GM13977 (cell line): ENCODE results near the gene VANGL1.

Experiments used
- DNase-seq: peaks from one replicate; pipeline ENCODE4 v3.0.0; 2012; ENCODE audit warnings: low spot score
- in situ Hi-C: fragments of 300-500 bp; cut with MboI; formaldehyde crosslinking; loops from one replicate; pipeline ENCODE4 v1.12.0; 2022; ENCODE audit warnings: low sequenced_read_pairs, low pct_unique_long_range_greater_than_20kb, mixed read lengths, inconsistent platforms; ENCODE audit not compliant: unreplicated experiment
- TF ChIP-seq, protein P1 (sequence below): IDR thresholded peaks from 2 replicates; pipeline ENCODE4 v1.5.1; 2012; ENCODE audit warnings: mild to moderate bottlenecking, control low read depth; ENCODE audit not compliant: insufficient read depth; ENCODE audit errors: extremely low read depth, missing control alignments

The VANGL1 gene

DNA sequence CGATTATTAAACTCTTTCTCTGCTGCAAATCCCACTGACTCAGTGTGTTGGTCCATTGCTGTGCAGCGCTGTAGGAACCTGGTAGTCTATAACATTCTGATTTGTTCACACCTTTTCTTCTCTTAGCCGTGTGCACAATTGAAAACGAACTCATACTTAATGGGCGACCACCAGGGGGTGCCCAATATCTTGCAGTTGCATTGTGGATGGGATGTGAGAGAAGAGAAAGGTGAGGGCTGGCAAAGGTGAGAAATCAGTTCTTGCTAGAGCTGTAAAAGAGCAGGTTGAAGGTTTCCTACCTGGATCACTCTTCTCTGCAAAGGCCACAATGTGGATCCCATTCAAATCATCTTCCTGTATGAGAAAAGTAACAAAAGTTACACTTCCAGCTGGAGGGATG, 75.8 kb downstream of the VANGL1 start:
- TF ChIP-seq, protein P1, sequence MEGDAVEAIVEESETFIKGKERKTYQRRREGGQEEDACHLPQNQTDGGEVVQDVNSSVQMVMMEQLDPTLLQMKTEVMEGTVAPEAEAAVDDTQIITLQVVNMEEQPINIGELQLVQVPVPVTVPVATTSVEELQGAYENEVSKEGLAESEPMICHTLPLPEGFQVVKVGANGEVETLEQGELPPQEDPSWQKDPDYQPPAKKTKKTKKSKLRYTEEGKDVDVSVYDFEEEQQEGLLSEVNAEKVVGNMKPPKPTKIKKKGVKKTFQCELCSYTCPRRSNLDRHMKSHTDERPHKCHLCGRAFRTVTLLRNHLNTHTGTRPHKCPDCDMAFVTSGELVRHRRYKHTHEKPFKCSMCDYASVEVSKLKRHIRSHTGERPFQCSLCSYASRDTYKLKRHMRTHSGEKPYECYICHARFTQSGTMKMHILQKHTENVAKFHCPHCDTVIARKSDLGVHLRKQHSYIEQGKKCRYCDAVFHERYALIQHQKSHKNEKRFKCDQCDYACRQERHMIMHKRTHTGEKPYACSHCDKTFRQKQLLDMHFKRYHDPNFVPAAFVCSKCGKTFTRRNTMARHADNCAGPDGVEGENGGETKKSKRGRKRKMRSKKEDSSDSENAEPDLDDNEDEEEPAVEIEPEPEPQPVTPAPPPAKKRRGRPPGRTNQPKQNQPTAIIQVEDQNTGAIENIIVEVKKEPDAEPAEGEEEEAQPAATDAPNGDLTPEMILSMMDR, result peak; percentile 62
- in situ Hi-C loops, result loop anchor here (5.0 kb wide), 1 partner anchor 55 kb away; no protein-coding TSS in a partner anchor
- peak; percentile 31 for DNase-seq

DNA sequence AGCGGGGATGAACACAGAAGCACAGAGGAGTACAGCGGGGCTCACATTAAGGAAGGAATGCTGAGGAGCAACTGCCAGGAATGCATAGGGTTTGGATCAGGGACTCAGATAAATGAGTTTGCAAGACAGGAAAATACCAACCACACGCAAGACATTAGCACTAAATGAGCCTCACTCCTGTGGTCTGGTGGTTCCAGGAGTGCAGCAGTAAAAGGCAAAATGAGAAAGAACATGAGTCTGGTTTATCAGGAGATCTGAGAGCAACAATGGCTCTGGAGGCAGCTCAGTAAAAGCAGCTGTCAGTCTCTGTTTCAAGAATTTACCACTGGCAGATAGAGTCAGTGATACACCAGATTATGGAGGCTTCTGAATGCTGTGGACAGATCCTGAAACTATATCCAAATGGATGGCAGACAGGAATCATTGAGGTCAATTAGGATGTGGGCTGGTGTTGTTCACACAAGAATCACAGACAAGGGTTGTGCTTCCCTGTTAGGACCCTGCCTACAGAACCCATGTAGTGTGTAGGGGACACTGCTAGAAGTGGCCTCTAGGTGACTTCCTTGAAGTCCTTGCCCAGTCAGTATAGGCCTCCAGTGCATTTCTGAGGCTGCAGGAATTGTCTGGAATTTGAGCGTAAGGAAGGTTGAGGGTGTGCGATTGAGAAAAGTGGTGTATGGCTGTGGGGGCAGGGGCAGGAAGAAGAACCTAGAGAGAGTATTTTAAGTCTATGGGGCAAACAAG, 76.4 kb downstream of the VANGL1 start:
- TF ChIP-seq, protein P1, result no peak
- in situ Hi-C loops, result loop anchor here (5.0 kb wide), 1 partner anchor 54 kb away; no protein-coding TSS in a partner anchor
- DNase-seq, result no peak

DNA sequence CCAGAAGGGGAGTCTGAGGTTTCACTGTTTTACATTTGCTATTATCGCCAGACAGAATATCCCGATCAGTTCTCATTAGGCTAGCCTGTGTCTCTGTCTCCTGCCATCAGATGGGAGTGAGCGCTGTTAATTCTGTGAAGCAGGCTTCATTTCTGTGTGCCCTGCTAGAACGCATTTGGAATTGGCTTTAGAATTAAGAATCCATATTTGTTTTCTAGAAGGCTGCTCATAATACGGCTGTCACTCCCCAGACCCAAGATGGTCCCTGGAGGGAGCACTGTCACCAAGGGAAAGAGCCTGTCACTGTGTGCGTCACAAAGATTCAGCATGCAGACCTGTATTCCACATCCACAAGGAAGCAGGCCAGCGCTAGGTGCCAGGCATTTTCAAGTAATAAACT, 77.5 kb downstream of the VANGL1 start:
- TF ChIP-seq, protein P1, result no peak
- in situ Hi-C loops, result loop anchor here (5.0 kb wide), 1 partner anchor 53 kb away; no protein-coding TSS in a partner anchor
- DNase-seq, result no peak

DNA sequence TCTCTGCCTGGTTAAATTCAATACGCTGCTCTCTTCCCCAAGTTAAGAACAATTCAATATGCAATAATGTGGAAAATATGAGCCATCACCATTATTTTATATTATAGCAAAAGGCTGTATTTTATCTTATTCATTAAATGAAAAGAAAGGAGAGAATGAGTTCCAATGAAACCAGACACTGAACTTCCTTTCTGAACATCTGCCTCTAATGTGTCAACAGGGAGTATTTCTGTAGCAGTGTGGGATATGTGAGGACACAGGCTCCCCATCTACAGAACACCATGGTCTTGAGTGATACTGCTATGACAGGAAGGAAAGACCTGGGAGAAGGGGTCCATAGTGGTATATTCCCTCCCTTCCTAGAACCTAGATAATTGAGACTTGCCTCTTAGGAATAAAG, 80.5 kb downstream of the VANGL1 start:
- TF ChIP-seq, protein P1, result no peak
- in situ Hi-C loops, result no loop called here
- no peak for DNase-seq

DNA sequence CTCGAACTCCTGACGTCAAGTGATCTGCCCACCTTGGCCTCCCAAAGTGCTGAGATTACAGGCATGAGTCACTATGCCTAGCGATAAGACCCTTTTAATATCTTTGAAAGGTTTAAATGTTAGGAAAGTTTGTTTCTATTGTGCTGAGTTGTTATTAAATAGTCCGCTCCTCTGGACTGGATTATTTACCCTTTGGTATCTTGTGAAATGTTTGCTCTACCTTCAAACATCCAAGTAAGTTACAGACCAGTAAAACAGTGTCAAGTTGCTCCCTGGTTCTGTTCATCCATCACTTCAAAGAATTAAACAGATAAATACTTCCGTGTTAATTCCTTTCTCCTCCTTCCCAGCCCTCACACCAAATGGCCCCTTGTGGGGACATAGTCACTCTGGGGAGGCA, 82.0 kb downstream of the VANGL1 start:
- TF ChIP-seq, protein P1, result no peak
- no peak for DNase-seq
- in situ Hi-C loops, result no loop called here

DNA sequence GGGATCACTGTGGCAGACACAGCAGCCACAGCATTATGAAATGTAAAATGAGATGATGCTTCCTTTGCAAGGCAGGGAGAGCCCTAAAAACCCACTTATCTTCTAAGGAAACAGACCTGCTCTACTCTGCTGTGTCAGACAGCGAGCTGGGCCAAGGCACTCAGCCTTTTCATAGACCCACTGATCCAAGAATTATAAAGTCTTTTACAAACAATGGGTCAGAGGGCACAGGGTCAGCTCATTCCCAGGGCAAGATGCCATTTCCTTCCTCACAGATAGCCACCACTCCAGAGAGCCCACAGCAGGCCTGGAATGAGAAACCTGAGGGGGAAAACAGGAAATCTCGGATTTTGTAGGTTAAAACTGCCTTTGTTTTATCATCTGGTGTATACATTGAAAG, 83.8 kb downstream of the VANGL1 start:
- TF ChIP-seq, protein P1, result no peak
- in situ Hi-C loops, result no loop called here
- DNase-seq, result no peak

DNA sequence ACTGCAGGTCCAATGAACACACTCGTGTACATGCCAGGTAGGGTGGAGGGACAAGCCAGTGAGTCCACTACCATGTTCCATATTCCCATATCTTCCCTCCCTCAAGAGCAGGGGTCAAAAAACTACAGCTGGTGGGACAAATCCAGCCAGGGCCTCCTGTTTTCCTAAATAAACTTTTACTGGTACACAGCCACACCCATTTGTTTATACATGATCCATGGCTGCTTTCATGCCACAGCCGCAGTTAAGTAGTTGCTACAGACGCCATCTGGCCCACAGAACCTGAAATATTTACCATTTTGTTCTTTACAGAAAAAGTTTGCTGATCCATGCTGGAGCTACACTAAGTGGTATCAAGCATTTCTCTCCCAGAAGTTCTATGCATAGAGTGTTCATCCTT, 84.4 kb downstream of the VANGL1 start:
- in situ Hi-C loops, result no loop called here
- TF ChIP-seq, protein P1, result no peak
- no peak for DNase-seq
